H1 (cell line): ENCODE results near the gene VCX3A. TPM values are rescaled to one million over a fixed set of nuclear protein-coding genes. Genes with fewer than 3 reads are reported as not detected.

Source experiments
- CTCF ChIA-PET: fragments of 300-600 bp; sonication (Branson Sonifier 250); formaldehyde crosslinking; loops from one replicate; lab custom pipeline; 2021; ENCODE audit not compliant: partially characterized antibody; lab: Charles Lee
- POLR2A ChIA-PET: fragments of 300-600 bp; sonication (Branson Sonifier 250); formaldehyde crosslinking; loops from one replicate; lab custom pipeline; 2021; ENCODE audit warnings: inconsistent platforms; ENCODE audit not compliant: partially characterized antibody; lab: Charles Lee
- DNase-seq, 2 experiments: peaks; one replicate each; pipeline versions ENCODE4 v3.0.0 to v3.0.0-alpha.2; 2010 to 2022; ENCODE audit warnings: low spot score in 2 of 2, low read depth in 1 of 2, mixed read lengths in 1 of 2
- FAIRE-seq: peaks from 2 replicates; lab custom pipeline; 2011; peaks lifted over from hg19 to GRCh38; lab: Jason Lieb, UNC
- H2AFZ ChIP-seq: 2 replicates; pipeline ENCODE4 v1.8.1; 2012; ENCODE audit warnings: low read length, inconsistent platforms
- H2AK5ac ChIP-seq: 2 replicates; pipeline ENCODE4 v1.6.1; 2013; ENCODE audit warnings: low read depth, low read length
- H2BK120ac ChIP-seq: replicated peaks from 2 replicates; pipeline ENCODE3; 2013; ENCODE audit warnings: low read depth, low read length, inconsistent platforms
- H2BK12ac ChIP-seq: 2 replicates; pipeline ENCODE4 v1.6.1; 2013; ENCODE audit warnings: low read depth, low read length
- H2BK15ac ChIP-seq: 2 replicates; pipeline ENCODE4 v1.6.1; 2013; ENCODE audit warnings: low read length
- H2BK20ac ChIP-seq: 2 replicates; pipeline ENCODE4 v1.6.1; 2013; ENCODE audit warnings: low read length
- H2BK5ac ChIP-seq: 2 replicates; pipeline ENCODE4 v1.6.1; 2013; ENCODE audit warnings: low read depth, low read length
- H3K14ac ChIP-seq: 2 replicates; pipeline ENCODE4 v1.6.1; 2013; ENCODE audit warnings: inconsistent platforms; ENCODE audit not compliant: insufficient read length
- H3K18ac ChIP-seq: 2 replicates; pipeline ENCODE4 v1.6.1; 2013; ENCODE audit warnings: low read length; ENCODE audit errors: extremely low read depth
- H3K23ac ChIP-seq: 2 replicates; pipeline ENCODE4 v1.6.1; 2013; ENCODE audit warnings: inconsistent platforms; ENCODE audit not compliant: insufficient read length
- H3K23me2 ChIP-seq: 2 replicates; pipeline ENCODE4 v1.6.1; 2013; ENCODE audit warnings: low read depth, low read length
- H3K27ac ChIP-seq: 2 replicates; pipeline ENCODE4 v1.6.1; 2011; ENCODE audit warnings: low read depth, low read length, inconsistent platforms
- H3K27me3 ChIP-seq, 4 experiments: replicated peaks in 1 of 4; 1 replicate in 1 of 4; 2 replicates in 3 of 4; pipeline versions ENCODE4 v1.6.1 to v1.8.1; 2011 to 2013; ENCODE audit warnings: low read length in 3 of 4, mild to moderate bottlenecking in 3 of 4, inconsistent platforms in 2 of 4, mixed read lengths in 2 of 4, moderate library complexity in 1 of 4; ENCODE audit not compliant: control insufficient read depth in 3 of 4, insufficient read depth in 3 of 4; ENCODE audit errors: extremely low read depth in 1 of 4
- H3K36me3 ChIP-seq, 4 experiments: 2 replicates each; pipeline versions ENCODE4 v1.6.1 to v1.8.1; 2011 to 2013; ENCODE audit warnings: mild to moderate bottlenecking in 4 of 4, low read length in 3 of 4, moderate library complexity in 2 of 4, control low read depth in 1 of 4, inconsistent platforms in 1 of 4; ENCODE audit not compliant: insufficient read depth in 4 of 4, control insufficient read depth in 2 of 4
- H3K4ac ChIP-seq: replicated peaks from 2 replicates; pipeline ENCODE3; 2013; ENCODE audit warnings: low read length, low read depth, mixed read lengths, inconsistent platforms; ENCODE audit not compliant: insufficient read length
- H3K4me1 ChIP-seq, 4 experiments: replicated peaks in 1 of 4; 1 replicate in 1 of 4; 2 replicates in 3 of 4; pipeline versions ENCODE4 v1.6.1 to v1.8.1; 2011 to 2013; ENCODE audit warnings: low read length in 3 of 4, inconsistent platforms in 2 of 4, mixed read lengths in 1 of 4; ENCODE audit not compliant: insufficient read depth in 4 of 4, control insufficient read depth in 3 of 4
- H3K4me2 ChIP-seq, 2 experiments: 2 replicates each; pipeline versions ENCODE4 v1.6.1 to v1.8.1; 2011 to 2013; ENCODE audit warnings: low read depth in 2 of 2, low read length in 2 of 2, control low read depth in 1 of 2, inconsistent platforms in 1 of 2, mild to moderate bottlenecking in 1 of 2; ENCODE audit not compliant: insufficient read depth in 1 of 2
- H3K4me3 ChIP-seq, 4 experiments: fragments of 200-600, 300-600 bp in 1 of 4; sonication (generic), shearing (Covaris generic), sonication (Bioruptor Twin) in 1 of 4; 2 replicates each; pipeline versions ENCODE4 v1.5.1 to v1.8.1; 2011 to 2016; ENCODE audit warnings: low read length in 4 of 4, low read depth in 3 of 4, control low read depth in 2 of 4, inconsistent platforms in 2 of 4, mild to moderate bottlenecking in 2 of 4, mixed read lengths in 1 of 4, moderate library complexity in 1 of 4; ENCODE audit not compliant: insufficient read depth in 2 of 4; ENCODE audit errors: extremely low read depth in 1 of 4
- H3K56ac ChIP-seq: replicated peaks from 2 replicates; pipeline ENCODE3; 2013; ENCODE audit warnings: low read depth, mild to moderate bottlenecking, mixed read lengths, low read length, inconsistent platforms; ENCODE audit not compliant: insufficient read length
- H3K79me1 ChIP-seq: 2 replicates; pipeline ENCODE4 v1.6.1; 2013; ENCODE audit warnings: low read depth, low read length, control low read depth
- H3K79me2 ChIP-seq, 2 experiments: 2 replicates each; pipeline versions ENCODE4 v1.6.1 to v1.8.1; 2012 to 2013; ENCODE audit warnings: low read length in 2 of 2, mild to moderate bottlenecking in 2 of 2, inconsistent platforms in 1 of 2; ENCODE audit not compliant: insufficient read depth in 2 of 2, control insufficient read depth in 1 of 2
- H3K9ac ChIP-seq, 4 experiments: replicated peaks in 1 of 4; 1 replicate in 1 of 4; 2 replicates in 3 of 4; pipeline versions ENCODE4 v1.6.1 to v1.8.1; 2011 to 2013; ENCODE audit warnings: low read depth in 3 of 4, low read length in 3 of 4, control low read depth in 2 of 4, mild to moderate bottlenecking in 2 of 4, moderate library complexity in 2 of 4, inconsistent platforms in 1 of 4; ENCODE audit errors: extremely low read depth in 1 of 4
- H3K9me3 ChIP-seq, 2 experiments: 2 replicates each; pipeline versions ENCODE4 v1.6.1 to v1.8.1; 2012 to 2013; ENCODE audit warnings: mild to moderate bottlenecking in 2 of 2, moderate library complexity in 2 of 2, control low read depth in 1 of 2, inconsistent platforms in 1 of 2, low read depth in 1 of 2, low read length in 1 of 2, mixed read lengths in 1 of 2; ENCODE audit not compliant: insufficient read depth in 2 of 2
- H4K20me1 ChIP-seq, 2 experiments: replicated peaks in 1 of 2; 2 replicates each; pipeline versions ENCODE3 to v1.8.1; 2011 to 2013; ENCODE audit warnings: inconsistent platforms in 2 of 2, low read length in 2 of 2, mild to moderate bottlenecking in 1 of 2; ENCODE audit not compliant: insufficient read depth in 2 of 2, control insufficient read depth in 1 of 2
- H4K5ac ChIP-seq: 2 replicates; pipeline ENCODE4 v1.6.1; 2013; ENCODE audit warnings: low read length, low read depth, mixed read lengths, inconsistent platforms; ENCODE audit not compliant: insufficient read length
- H4K8ac ChIP-seq: 2 replicates; pipeline ENCODE4 v1.8.0; 2013; ENCODE audit warnings: mild to moderate bottlenecking, moderate library complexity, low read length, inconsistent platforms; ENCODE audit not compliant: insufficient read depth; ENCODE audit errors: extremely low read depth
- H4K91ac ChIP-seq: replicated peaks from 2 replicates; pipeline ENCODE3; 2013; ENCODE audit warnings: low read length, mixed read lengths, inconsistent platforms; ENCODE audit not compliant: insufficient read length
- CTBP2 ChIP-seq: IDR thresholded peaks from 2 replicates; pipeline ENCODE4 v1.7.0; 2011; ENCODE audit warnings: borderline replicate concordance, mild to moderate bottlenecking, moderate library complexity, mixed read lengths, low read length; ENCODE audit not compliant: insufficient read depth, insufficient read length
- TAF1 ChIP-seq: IDR thresholded peaks from 2 replicates; pipeline ENCODE4 v1.6.1; 2011; ENCODE audit warnings: mild to moderate bottlenecking, low read depth, low read length
- WGBS, 2 experiments: shearing (Covaris generic) in 1 of 2; methylation state at CpG; one replicate each; pipeline versions ENCODE4 v1.1.6 to v1.1.7; 2013 to 2015; ENCODE audit warnings: low lambda C conversion rate in 2 of 2, mixed read lengths in 2 of 2, inconsistent platforms in 1 of 2, low coverage in 1 of 2, missing lambda C conversion rate in 1 of 2; ENCODE audit not compliant: insufficient replicate concordance in 2 of 2, insufficient coverage in 1 of 2, insufficient read length in 1 of 2; ENCODE audit errors: extremely low coverage in 1 of 2, missing lambda C conversion rate in 1 of 2; 5-methylcytosine and 5-hydroxymethylcytosine counted together
- polyA plus RNA-seq, 7 experiments: library from polyadenylated mRNA; depleted of rRNA in 3 of 7; stranded (reverse) in 5 of 7; unstranded in 2 of 7; fragments of >200 nt in 5 of 7; fragments of 200-250 nt in 2 of 7; gene quantifications; 1 replicate in 5 of 7; 2 replicates in 1 of 7; 4 replicates in 1 of 7; pipeline versions ENCODE4 v1.2.1 to v1.2.3, GENCODE V29; 2011 to 2013; ENCODE audit warnings: missing spikeins in 2 of 7, mixed read lengths in 2 of 7
- total RNA-seq: library from RNA; stranded (reverse); fragmentation: NEBNext Ultra II Directional; extraction: Animal tissue kit (Norgen Biotek cat#: 25700); gene quantifications from 2 replicates; pipeline ENCODE4 v1.2.1, GENCODE V29; 2021
- TF ChIP-seq, protein P1 (sequence below): IDR thresholded peaks from 2 replicates; pipeline ENCODE4 v1.6.1; 2011; ENCODE audit warnings: low read length, improper control_type of control experiment

The VCX3A gene
- total and polyA plus RNA-seq, 2 of the 8 experiments (the other 6 are each of a cell fraction or from before 2014, with no cell fraction given), result 0.38 to 0.63 TPM

DNA sequence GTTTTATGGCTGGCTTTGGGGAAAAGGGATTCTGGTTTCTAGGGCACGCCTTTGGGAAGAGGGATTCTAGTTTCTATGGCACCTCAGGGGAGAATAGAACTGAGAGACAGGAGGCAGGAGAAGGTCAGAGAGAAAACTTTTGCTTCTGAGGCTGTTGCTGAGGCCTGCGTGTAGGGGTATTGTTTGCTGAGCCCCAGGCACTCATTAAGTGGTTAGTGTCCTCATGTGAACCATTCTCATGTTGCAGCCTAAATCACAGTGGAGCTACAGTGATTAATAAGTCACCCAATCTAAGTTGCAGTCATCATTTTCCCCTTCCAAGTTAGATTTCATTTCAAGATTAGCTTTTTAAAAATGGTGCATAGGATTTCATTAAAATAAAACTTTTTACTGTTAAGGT, 29.0 kb downstream of the VCX3A start:
- TF ChIP-seq TAF1 (no peak), CTBP2 (no peak)
- TF ChIP-seq, protein P1, sequence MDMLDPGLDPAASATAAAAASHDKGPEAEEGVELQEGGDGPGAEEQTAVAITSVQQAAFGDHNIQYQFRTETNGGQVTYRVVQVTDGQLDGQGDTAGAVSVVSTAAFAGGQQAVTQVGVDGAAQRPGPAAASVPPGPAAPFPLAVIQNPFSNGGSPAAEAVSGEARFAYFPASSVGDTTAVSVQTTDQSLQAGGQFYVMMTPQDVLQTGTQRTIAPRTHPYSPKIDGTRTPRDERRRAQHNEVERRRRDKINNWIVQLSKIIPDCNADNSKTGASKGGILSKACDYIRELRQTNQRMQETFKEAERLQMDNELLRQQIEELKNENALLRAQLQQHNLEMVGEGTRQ, result no peak
- Histone ChIP-seq H3K79me1 (no peaks in the 10 kb centered on the region), H3K4ac (no peak overlapping the region), H2BK5ac (no peak overlapping the region), H3K4me3 (no peak overlapping the region), H3K9ac (no peak overlapping the region), H3K18ac (no peak overlapping the region), H4K91ac (no peak overlapping the region), H3K27me3 (no peaks in the 10 kb centered on the region), H3K9me3 (no peaks in the 10 kb centered on the region), H2BK15ac (no peak overlapping the region), H4K5ac (no peak overlapping the region), H3K14ac (no peak overlapping the region), H2BK20ac (no peak overlapping the region), H3K79me2 (no peaks in the 10 kb centered on the region), H3K4me1 (no peaks in the 10 kb centered on the region), H4K20me1 (no peaks in the 10 kb centered on the region), H3K23ac (no peak overlapping the region), H3K23me2 (no peaks in the 10 kb centered on the region), H2AFZ (no peak overlapping the region), H3K27ac (no peak overlapping the region), H3K4me2 (no peak overlapping the region), H3K36me3 (no peaks in the 10 kb centered on the region), H2BK12ac (no peak overlapping the region), H3K56ac (no peak overlapping the region), H2BK120ac (no peak overlapping the region), H2AK5ac (no peak overlapping the region), H4K8ac (no peak overlapping the region)
- DNase-seq (no peak), FAIRE-seq (no peak)
- POLR2A ChIA-PET, result no interaction called here
- WGBS, 2 experiments, result 48% methylated on average over 2 of the region's 2 CpGs; no CpG with 5 or more reads in 1 of the 2 experiments
- CTCF ChIA-PET, result no interaction called here
